IMR-90 (cell line): Measurements from ENCODE around the gene MSLN. TPM values are rescaled to one million over a fixed set of nuclear protein-coding genes. Genes with fewer than 3 reads are reported as not detected.

ENCODE experiments used
- ATAC-seq: fragments of 200-7000 bp; cut with Tn5 transposase; 2 replicates; pipeline ENCODE4 v1.9.1; 2020; ENCODE audit warnings: low read depth, mild to moderate bottlenecking, moderate library complexity
- Bru-seq: library from RNA; stranded (reverse); fragments of 400-500 nt; gene quantifications from one replicate; lab custom pipeline; 2021; lab: Mats Ljungman, UMichigan
- BruChase-seq, 2 experiments: library from RNA; stranded (reverse); fragments of 400-500 nt; gene quantifications; one replicate each; lab custom pipeline; 2021; lab: Mats Ljungman, UMichigan
- BruUV-seq: library from RNA; stranded (reverse); fragments of 400-500 nt; replicated peaks from 2 replicates; lab custom pipeline; 2021; lab: Mats Ljungman, UMichigan
- CTCF ChIA-PET: fragments of 300-600 bp; formaldehyde crosslinking; extraction: SDS; loops from one replicate; lab custom pipeline; 2021; ENCODE audit warnings: antibody characterized with exemption; lab: Yijun Ruan, JAX
- POLR2A ChIA-PET: fragments of 300-600 bp; sonication (Branson Sonifier 250); formaldehyde crosslinking; loops from one replicate; lab custom pipeline; 2022; ENCODE audit warnings: antibody characterized with exemption; ENCODE audit not compliant: unreplicated experiment; lab: Charles Lee
- DNase-seq: peaks from one replicate; pipeline ENCODE4 v3.0.0; 2013
- H2AFZ ChIP-seq: replicated peaks from 2 replicates; pipeline ENCODE3; 2013; ENCODE audit warnings: low read length, mild to moderate bottlenecking; ENCODE audit not compliant: poor library complexity
- H2AK5ac ChIP-seq: 2 replicates; pipeline ENCODE4 v1.6.1; 2013; ENCODE audit warnings: low read depth, low read length, inconsistent platforms
- H2AK9ac ChIP-seq: replicated peaks from 2 replicates; pipeline ENCODE3; 2013; ENCODE audit warnings: mild to moderate bottlenecking, low read depth, low read length, moderate library complexity; ENCODE audit not compliant: poor library complexity
- H2BK120ac ChIP-seq: 2 replicates; pipeline ENCODE4 v1.6.1; 2013; ENCODE audit warnings: low read depth, low read length, inconsistent platforms
- H2BK15ac ChIP-seq: 3 replicates; pipeline ENCODE4 v1.6.1; 2013; ENCODE audit warnings: low read depth, low read length, inconsistent platforms
- H2BK20ac ChIP-seq: 2 replicates; pipeline ENCODE4 v1.6.1; 2013; ENCODE audit warnings: low read depth, mild to moderate bottlenecking, inconsistent platforms, low read length, moderate library complexity
- H2BK5ac ChIP-seq: 2 replicates; pipeline ENCODE4 v1.6.1; 2013; ENCODE audit warnings: mild to moderate bottlenecking, low read depth, low read length, inconsistent platforms; ENCODE audit not compliant: poor library complexity, severe bottlenecking
- H3K14ac ChIP-seq: replicated peaks from 2 replicates; pipeline ENCODE4 v1.6.1; 2013; ENCODE audit warnings: low read depth, low read length, inconsistent platforms
- H3K18ac ChIP-seq: 2 replicates; pipeline ENCODE4 v1.6.1; 2013; ENCODE audit warnings: low read depth, low read length, control low read depth
- H3K23ac ChIP-seq: 2 replicates; pipeline ENCODE4 v1.6.1; 2013; ENCODE audit warnings: low read depth, low read length, inconsistent platforms
- H3K27ac ChIP-seq: 2 replicates; pipeline ENCODE4 v1.5.1; 2013; ENCODE audit warnings: mild to moderate bottlenecking, control low read depth, low read length; ENCODE audit not compliant: insufficient read depth
- H3K27me3 ChIP-seq: 2 replicates; pipeline ENCODE4 v1.6.1; 2013; ENCODE audit warnings: low read length; ENCODE audit not compliant: control insufficient read depth, insufficient read depth
- H3K36me3 ChIP-seq: 2 replicates; pipeline ENCODE4 v1.6.1; 2013; ENCODE audit warnings: low read length, mixed read lengths; ENCODE audit not compliant: control insufficient read depth, insufficient read depth
- H3K4ac ChIP-seq: 2 replicates; pipeline ENCODE4 v1.6.1; 2013; ENCODE audit warnings: low read depth, low read length, inconsistent platforms
- H3K4me1 ChIP-seq: 2 replicates; pipeline ENCODE4 v1.6.1; 2013; ENCODE audit warnings: low read length, mixed read lengths; ENCODE audit not compliant: control insufficient read depth, insufficient read depth
- H3K4me2 ChIP-seq: 2 replicates; pipeline ENCODE4 v1.6.1; 2013; ENCODE audit warnings: low read depth, mild to moderate bottlenecking, control low read depth, low read length, moderate library complexity
- H3K4me3 ChIP-seq: 2 replicates; pipeline ENCODE4 v1.5.1; 2013; ENCODE audit warnings: low read depth, mild to moderate bottlenecking, control low read depth, low read length, moderate library complexity; ENCODE audit not compliant: insufficient read depth
- H3K56ac ChIP-seq: 2 replicates; pipeline ENCODE4 v1.6.1; 2013; ENCODE audit warnings: low read length, inconsistent platforms; ENCODE audit not compliant: insufficient read depth; ENCODE audit errors: extremely low read depth
- H3K79me1 ChIP-seq, 2 experiments: 2 replicates each; pipeline ENCODE4 v1.6.1; 2013; ENCODE audit warnings: low read length in 2 of 2, inconsistent platforms in 1 of 2, low read depth in 1 of 2
- H3K9ac ChIP-seq: 2 replicates; pipeline ENCODE4 v1.6.1; 2013; ENCODE audit warnings: low read depth, low read length, control low read depth
- H3K9me1 ChIP-seq: 2 replicates; pipeline ENCODE4 v1.6.1; 2013; ENCODE audit warnings: low read length, inconsistent platforms; ENCODE audit not compliant: insufficient read depth
- H3K9me3 ChIP-seq: 2 replicates; pipeline ENCODE4 v1.6.1; 2013; ENCODE audit warnings: low read length; ENCODE audit not compliant: control insufficient read depth, insufficient read depth
- H4K20me1 ChIP-seq: 2 replicates; pipeline ENCODE4 v1.6.1; 2013; ENCODE audit warnings: low read length, inconsistent platforms; ENCODE audit not compliant: insufficient read depth
- H4K5ac ChIP-seq: 2 replicates; pipeline ENCODE4 v1.6.1; 2013; ENCODE audit warnings: mild to moderate bottlenecking, low read depth, low read length, control low read depth
- H4K8ac ChIP-seq, 2 experiments: 2 replicates each; pipeline ENCODE4 v1.6.1; 2013; ENCODE audit warnings: low read depth in 2 of 2, low read length in 2 of 2, control low read depth in 1 of 2, inconsistent platforms in 1 of 2
- H4K91ac ChIP-seq: 2 replicates; pipeline ENCODE4 v1.6.1; 2013; ENCODE audit warnings: low read depth, low read length, inconsistent platforms; ENCODE audit not compliant: insufficient read depth
- CTCF ChIP-seq: conservative IDR thresholded peaks from 2 replicates; pipeline ENCODE4 v1.5.1; 2012; ENCODE audit warnings: mild to moderate bottlenecking, low read depth, low read length, improper control_type of control experiment
- MAZ ChIP-seq: IDR thresholded peaks from 2 replicates; pipeline ENCODE4 v1.6.1; 2012; ENCODE audit warnings: low read depth, mild to moderate bottlenecking, low read length, improper control_type of control experiment, moderate library complexity, borderline replicate concordance
- NFE2L2 ChIP-seq: fragments of 150-350 bp; IDR thresholded peaks from 2 replicates; pipeline ENCODE4 v1.6.1; 2016; ENCODE audit warnings: low read depth, mild to moderate bottlenecking, low read length
- RAD21 ChIP-seq: IDR thresholded peaks from 2 replicates; pipeline ENCODE4 v1.6.1; 2012; ENCODE audit warnings: low read length, improper control_type of control experiment
- RFX5 ChIP-seq: IDR thresholded peaks from 2 replicates; pipeline ENCODE4 v1.8.0; 2012; ENCODE audit warnings: low read depth, mild to moderate bottlenecking, low read length, moderate library complexity
- SMC3 ChIP-seq: fragments of 150-350 bp; IDR thresholded peaks from 2 replicates; pipeline ENCODE4 v1.6.1; 2016; ENCODE audit warnings: low read depth, mild to moderate bottlenecking, antibody characterized with exemption, low read length, moderate library complexity
- USF2 ChIP-seq: fragments of 150-350 bp; IDR thresholded peaks from 2 replicates; pipeline ENCODE4 v1.6.1; 2017; ENCODE audit warnings: mild to moderate bottlenecking, antibody characterized with exemption, low read length, low read depth
- WGBS, 2 experiments: methylation state at CpG; one replicate each; pipeline versions ENCODE4 v1.1.5 to v1.1.7; 2013; ENCODE audit warnings: missing lambda C conversion rate in 2 of 2; ENCODE audit not compliant: insufficient read length in 1 of 2; ENCODE audit errors: extremely low coverage in 2 of 2; 5-methylcytosine and 5-hydroxymethylcytosine counted together
- dilution Hi-C: fragments of 300-500 bp; cut with HindIII; formaldehyde crosslinking; loops from one replicate; pipeline ENCODE4 v1.14.3; 2018; ENCODE audit warnings: low sequenced_read_pairs; ENCODE audit not compliant: unreplicated experiment
- in situ Hi-C: fragments of 300-500 bp; cut with MboI; formaldehyde crosslinking; loops from 3 replicates; pipeline ENCODE4 v1.14.3; 2019; ENCODE audit warnings: low sequenced_read_pairs, inconsistent platforms, mixed read lengths
- intact Hi-C: fragments of 100-400 bp; cut with micrococcal nuclease; formaldehyde crosslinking; loops from 2 replicates; pipeline ENCODE4 v1.10.0; 2022
- long read RNA-seq: library from polyadenylated mRNA; unstranded; transcript quantifications from one replicate; pipeline ENCODE4 v2.0.0, GENCODE V29; 2021; ENCODE audit not compliant: unreplicated experiment
- polyA plus RNA-seq, 3 experiments: library from polyadenylated mRNA; depleted of rRNA; stranded (reverse); fragments of >200 nt; gene quantifications; 2 replicates each; pipeline ENCODE4 v1.2.3, GENCODE V29; 2012; ENCODE audit warnings: low replicate concordance in 1 of 3
- total RNA-seq: library from RNA; depleted of rRNA; stranded (reverse); fragments of >200 nt; gene quantifications from 2 replicates; pipeline ENCODE4 v1.2.3, GENCODE V29; 2012; rRNA removed

MSLN gene
- total RNA-seq (not detected in 2 replicates), polyA plus RNA-seq (2012; rRNA removed) (0.14 and 0.22 TPM in 2 replicates), Bru-seq, nascent RNA (not detected), BruChase-seq, experiment 1, labeled RNA remaining after a 6-hour chase (percentile 12 among the genes with signal in this experiment), BruChase-seq, experiment 2, labeled RNA remaining after a 2-hour chase (percentile 9 among the genes with signal in this experiment)
- 0.21 and 0.31 TPM in 2 replicates for polyA plus RNA-seq (2012; cell fraction: cytosol; rRNA removed)
- 0.17 and 0.22 TPM in 2 replicates for polyA plus RNA-seq (2012; cell fraction: nucleus; rRNA removed; ENCODE audit: low replicate concordance)
- long read RNA-seq = 0 reads

- H4K5ac ChIP-seq = no peak within 1 kb of the TSS
- WGBS, 2 experiments = 75% methylated on average over 14 of the region's 37 CpGs; no CpG with 5 or more reads in 1 of the 2 experiments
- no peak within 1 kb of the TSS for H4K91ac ChIP-seq
- intact Hi-C loops (no loop called here), in situ Hi-C loops (no loop called here), dilution Hi-C loops (no loop called here)
- no peaks in the 10 kb centered on the region for H3K36me3 ChIP-seq
- H2BK15ac ChIP-seq = no peak within 1 kb of the TSS
- ChIA-PET CTCF (no interaction called here), POLR2A (no interaction called here)
- no TSS peak for BruUV-seq
- no peak within 1 kb of the TSS for H4K8ac ChIP-seq
- no peak within 1 kb of the TSS for H2BK5ac ChIP-seq
- H4K20me1 ChIP-seq = no peaks in the 10 kb centered on the region
- ATAC-seq (no peak), DNase-seq (no peak)
- no peak within 1 kb of the TSS for H2BK120ac ChIP-seq
- H3K14ac ChIP-seq = no peak within 1 kb of the TSS
- H3K4me3 ChIP-seq = no peak within 1 kb of the TSS
- no peak within 1 kb of the TSS for H3K56ac ChIP-seq
- no peaks in the 10 kb centered on the region for H3K79me1 ChIP-seq
- no peak within 1 kb of the TSS for H3K4ac ChIP-seq
- peak within 1 kb of the TSS; percentile 13 for H2AK9ac ChIP-seq
- H3K4me1 ChIP-seq = no peaks in the 10 kb centered on the region
- no peak within 1 kb of the TSS; the same call in 1 of the 2 replicates for H2AK5ac ChIP-seq
- peak within 1 kb of the TSS; percentile 43 for H2AFZ ChIP-seq
- H3K23ac ChIP-seq = no peak within 1 kb of the TSS
- no peak within 1 kb of the TSS for H3K18ac ChIP-seq
- no peak within 1 kb of the TSS for H3K4me2 ChIP-seq
- H3K27me3 ChIP-seq = peaks cover 4% of the 10 kb centered on the region; the same call in 1 of the 2 replicates
- no peaks in the 10 kb centered on the region for H3K9me1 ChIP-seq
- TF ChIP-seq MAZ = no peak
- TF ChIP-seq USF2 = no peak
- no peak for TF ChIP-seq RAD21
- no peak for TF ChIP-seq SMC3
- TF ChIP-seq RFX5 = no peak
- no peak for TF ChIP-seq NFE2L2
- no peak for TF ChIP-seq CTCF
- no peak within 1 kb of the TSS for H3K27ac ChIP-seq
- no peak within 1 kb of the TSS for H2BK20ac ChIP-seq
- H3K9ac ChIP-seq = no peak within 1 kb of the TSS
- H3K9me3 ChIP-seq = peaks cover 3% of the 10 kb centered on the region
Measured at GRCh38 chr16:760545-761343, at the start of gene MSLN. MSLN (plus strand) TSS chr16:760734; CDS start chr16:762681, 1,947 bp downstream.
